ENCODE measurements around the gene CCSER1. TPM values are rescaled to one million over a fixed set of nuclear protein-coding genes. Genes with fewer than 3 reads are reported as not detected.

The CCSER1 gene
- polyA plus RNA-seq, 1 donor from 2014 or later = 20.8 TPM

DNA sequence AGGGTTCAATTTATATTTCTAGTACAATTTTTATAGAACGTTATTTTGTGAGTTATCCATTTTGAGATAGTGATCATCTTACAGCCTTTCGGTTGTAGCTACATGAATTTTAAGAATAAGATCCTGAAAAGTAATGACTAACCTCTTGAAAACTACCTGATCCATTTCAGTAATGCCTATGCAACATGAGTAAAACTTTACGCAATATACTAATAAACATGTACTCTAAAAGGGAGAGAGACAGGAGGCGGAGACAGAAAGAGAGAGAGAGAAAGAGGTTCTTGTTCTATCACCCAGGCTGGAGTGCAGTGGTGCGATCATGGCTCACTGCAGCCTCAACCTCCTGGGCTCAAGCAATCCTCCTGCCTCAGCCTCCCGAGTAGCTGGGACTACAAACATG lies 816.1 kb downstream of the CCSER1 start:
- H3K9ac ChIP-seq (ENCODE audit: low read length) = no peak overlapping the region

DNA sequence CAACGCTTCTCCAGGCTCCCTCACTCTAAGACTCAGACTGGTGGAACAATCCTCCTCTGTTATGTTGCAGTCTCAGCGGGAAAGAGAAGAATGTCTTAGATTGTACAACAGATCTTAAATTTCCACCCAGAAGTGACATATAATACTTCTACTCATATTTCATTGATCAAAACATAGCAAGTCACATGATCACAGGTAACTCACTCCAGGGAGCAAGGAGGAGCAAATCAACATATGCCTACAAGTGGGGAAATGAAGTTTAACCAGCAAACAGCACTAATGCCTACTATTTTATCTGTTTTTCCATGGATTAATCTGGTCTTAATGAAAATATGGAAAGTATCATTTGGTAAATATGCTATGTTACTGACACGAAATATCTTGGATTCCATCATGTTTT lies 819.8 kb downstream of the CCSER1 start:
- no peak overlapping the region for H3K9ac ChIP-seq (ENCODE audit: low read length)
- no peaks in the 10 kb centered on the region for H3K36me3 ChIP-seq (ENCODE audit: insufficient read depth, low read length)
- TF ChIP-seq POLR2AphosphoS5 (IDR thresholded peaks at IDR 0.05) (no peak), MXI1 (conservative IDR thresholded peaks at IDR 0.05; ENCODE audit: poor library complexity, severe bottlenecking) (no peak), SMC3 (conservative IDR thresholded peaks at IDR 0.05; ENCODE audit: poor library complexity) (no peak), EP300 (conservative IDR thresholded peaks at IDR 0.05; ENCODE audit: poor library complexity, severe bottlenecking) (no peak), TAF1 (IDR thresholded peaks at IDR 0.05; ENCODE audit: low read depth) (no peak), RAD21 (conservative IDR thresholded peaks at IDR 0.05) (no peak), EZH2 (IDR thresholded peaks at IDR 0.05; ENCODE audit: borderline replicate concordance, insufficient read depth, low read length, poor library complexity, severe bottlenecking) (no peak)
- TF ChIP-seq, protein P1, sequence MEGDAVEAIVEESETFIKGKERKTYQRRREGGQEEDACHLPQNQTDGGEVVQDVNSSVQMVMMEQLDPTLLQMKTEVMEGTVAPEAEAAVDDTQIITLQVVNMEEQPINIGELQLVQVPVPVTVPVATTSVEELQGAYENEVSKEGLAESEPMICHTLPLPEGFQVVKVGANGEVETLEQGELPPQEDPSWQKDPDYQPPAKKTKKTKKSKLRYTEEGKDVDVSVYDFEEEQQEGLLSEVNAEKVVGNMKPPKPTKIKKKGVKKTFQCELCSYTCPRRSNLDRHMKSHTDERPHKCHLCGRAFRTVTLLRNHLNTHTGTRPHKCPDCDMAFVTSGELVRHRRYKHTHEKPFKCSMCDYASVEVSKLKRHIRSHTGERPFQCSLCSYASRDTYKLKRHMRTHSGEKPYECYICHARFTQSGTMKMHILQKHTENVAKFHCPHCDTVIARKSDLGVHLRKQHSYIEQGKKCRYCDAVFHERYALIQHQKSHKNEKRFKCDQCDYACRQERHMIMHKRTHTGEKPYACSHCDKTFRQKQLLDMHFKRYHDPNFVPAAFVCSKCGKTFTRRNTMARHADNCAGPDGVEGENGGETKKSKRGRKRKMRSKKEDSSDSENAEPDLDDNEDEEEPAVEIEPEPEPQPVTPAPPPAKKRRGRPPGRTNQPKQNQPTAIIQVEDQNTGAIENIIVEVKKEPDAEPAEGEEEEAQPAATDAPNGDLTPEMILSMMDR (IDR thresholded peaks at IDR 0.05; ENCODE audit: poor library complexity, severe bottlenecking) = no peak
- TF ChIP-seq, protein P2, sequence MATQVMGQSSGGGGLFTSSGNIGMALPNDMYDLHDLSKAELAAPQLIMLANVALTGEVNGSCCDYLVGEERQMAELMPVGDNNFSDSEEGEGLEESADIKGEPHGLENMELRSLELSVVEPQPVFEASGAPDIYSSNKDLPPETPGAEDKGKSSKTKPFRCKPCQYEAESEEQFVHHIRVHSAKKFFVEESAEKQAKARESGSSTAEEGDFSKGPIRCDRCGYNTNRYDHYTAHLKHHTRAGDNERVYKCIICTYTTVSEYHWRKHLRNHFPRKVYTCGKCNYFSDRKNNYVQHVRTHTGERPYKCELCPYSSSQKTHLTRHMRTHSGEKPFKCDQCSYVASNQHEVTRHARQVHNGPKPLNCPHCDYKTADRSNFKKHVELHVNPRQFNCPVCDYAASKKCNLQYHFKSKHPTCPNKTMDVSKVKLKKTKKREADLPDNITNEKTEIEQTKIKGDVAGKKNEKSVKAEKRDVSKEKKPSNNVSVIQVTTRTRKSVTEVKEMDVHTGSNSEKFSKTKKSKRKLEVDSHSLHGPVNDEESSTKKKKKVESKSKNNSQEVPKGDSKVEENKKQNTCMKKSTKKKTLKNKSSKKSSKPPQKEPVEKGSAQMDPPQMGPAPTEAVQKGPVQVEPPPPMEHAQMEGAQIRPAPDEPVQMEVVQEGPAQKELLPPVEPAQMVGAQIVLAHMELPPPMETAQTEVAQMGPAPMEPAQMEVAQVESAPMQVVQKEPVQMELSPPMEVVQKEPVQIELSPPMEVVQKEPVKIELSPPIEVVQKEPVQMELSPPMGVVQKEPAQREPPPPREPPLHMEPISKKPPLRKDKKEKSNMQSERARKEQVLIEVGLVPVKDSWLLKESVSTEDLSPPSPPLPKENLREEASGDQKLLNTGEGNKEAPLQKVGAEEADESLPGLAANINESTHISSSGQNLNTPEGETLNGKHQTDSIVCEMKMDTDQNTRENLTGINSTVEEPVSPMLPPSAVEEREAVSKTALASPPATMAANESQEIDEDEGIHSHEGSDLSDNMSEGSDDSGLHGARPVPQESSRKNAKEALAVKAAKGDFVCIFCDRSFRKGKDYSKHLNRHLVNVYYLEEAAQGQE (IDR thresholded peaks at IDR 0.05; ENCODE audit: borderline replicate concordance) = no peak
- no peak overlapping the region for H3K27ac ChIP-seq (ENCODE audit: low read length)
- no peaks in the 10 kb centered on the region for H3K79me2 ChIP-seq (replicated peaks; ENCODE audit: insufficient read depth, low read length)
- no peaks in the 10 kb centered on the region for H4K20me1 ChIP-seq (ENCODE audit: insufficient read depth)
- H3K27me3 ChIP-seq (ENCODE audit: insufficient read depth, low read depth, low read length) = no peaks in the 10 kb centered on the region
- no peaks in the 10 kb centered on the region for H3F3A ChIP-seq (ENCODE audit: insufficient read depth, low read length, poor library complexity, severe bottlenecking)
- no peak overlapping the region for H3K4me2 ChIP-seq (ENCODE audit: low read length)
- no peaks in the 10 kb centered on the region for H3K9me3 ChIP-seq (ENCODE audit: low read length)
- no peak overlapping the region for H2AFZ ChIP-seq (ENCODE audit: low read depth, low read length)
- H3K9me2 ChIP-seq (ENCODE audit: insufficient read depth, low read length) = no peaks in the 10 kb centered on the region
- no peak overlapping the region for H3K4me3 ChIP-seq (ENCODE audit: low read length)

More for the DNA sequence above, 816.1 kb downstream of the CCSER1 start:
- H3K9me3 ChIP-seq (ENCODE audit: low read length) = no peaks in the 10 kb centered on the region
- no peaks in the 10 kb centered on the region for H3K36me3 ChIP-seq (ENCODE audit: insufficient read depth, low read length)
- H3K4me3 ChIP-seq (ENCODE audit: low read length) = no peak overlapping the region
- H2AFZ ChIP-seq (ENCODE audit: low read depth, low read length) = no peak overlapping the region
- H4K20me1 ChIP-seq (ENCODE audit: insufficient read depth) = no peaks in the 10 kb centered on the region
- no peak for TF ChIP-seq EP300 (conservative IDR thresholded peaks at IDR 0.05; ENCODE audit: poor library complexity, severe bottlenecking)
- TF ChIP-seq TAF1 (IDR thresholded peaks at IDR 0.05; ENCODE audit: low read depth) = no peak
- TF ChIP-seq SMC3 (conservative IDR thresholded peaks at IDR 0.05; ENCODE audit: poor library complexity) = no peak
- TF ChIP-seq, protein P2 (IDR thresholded peaks at IDR 0.05; ENCODE audit: borderline replicate concordance) = no peak
- TF ChIP-seq, protein P1 (IDR thresholded peaks at IDR 0.05; ENCODE audit: poor library complexity, severe bottlenecking) = no peak
- no peak for TF ChIP-seq MXI1 (conservative IDR thresholded peaks at IDR 0.05; ENCODE audit: poor library complexity, severe bottlenecking)
- no peak for TF ChIP-seq POLR2AphosphoS5 (IDR thresholded peaks at IDR 0.05)
- TF ChIP-seq RAD21 (conservative IDR thresholded peaks at IDR 0.05) = no peak
- no peak for TF ChIP-seq EZH2 (IDR thresholded peaks at IDR 0.05; ENCODE audit: borderline replicate concordance, insufficient read depth, low read length, poor library complexity, severe bottlenecking)
- no peak overlapping the region for H3K27ac ChIP-seq (ENCODE audit: low read length)
- H3K9me2 ChIP-seq (ENCODE audit: insufficient read depth, low read length) = no peaks in the 10 kb centered on the region
- no peaks in the 10 kb centered on the region for H3K27me3 ChIP-seq (ENCODE audit: insufficient read depth, low read depth, low read length)
- no peaks in the 10 kb centered on the region for H3F3A ChIP-seq (ENCODE audit: insufficient read depth, low read length, poor library complexity, severe bottlenecking)
- H3K79me2 ChIP-seq (replicated peaks; ENCODE audit: insufficient read depth, low read length) = no peaks in the 10 kb centered on the region
- no peak overlapping the region for H3K4me2 ChIP-seq (ENCODE audit: low read length)

All from neural cell (in vitro differentiated cells).